ENCODE results near the gene PYGB.

PYGB gene

GRCh38 chr20:25248786-25249172, 894 bp downstream of the PYGB start:
- TF ChIP-seq, protein P1, sequence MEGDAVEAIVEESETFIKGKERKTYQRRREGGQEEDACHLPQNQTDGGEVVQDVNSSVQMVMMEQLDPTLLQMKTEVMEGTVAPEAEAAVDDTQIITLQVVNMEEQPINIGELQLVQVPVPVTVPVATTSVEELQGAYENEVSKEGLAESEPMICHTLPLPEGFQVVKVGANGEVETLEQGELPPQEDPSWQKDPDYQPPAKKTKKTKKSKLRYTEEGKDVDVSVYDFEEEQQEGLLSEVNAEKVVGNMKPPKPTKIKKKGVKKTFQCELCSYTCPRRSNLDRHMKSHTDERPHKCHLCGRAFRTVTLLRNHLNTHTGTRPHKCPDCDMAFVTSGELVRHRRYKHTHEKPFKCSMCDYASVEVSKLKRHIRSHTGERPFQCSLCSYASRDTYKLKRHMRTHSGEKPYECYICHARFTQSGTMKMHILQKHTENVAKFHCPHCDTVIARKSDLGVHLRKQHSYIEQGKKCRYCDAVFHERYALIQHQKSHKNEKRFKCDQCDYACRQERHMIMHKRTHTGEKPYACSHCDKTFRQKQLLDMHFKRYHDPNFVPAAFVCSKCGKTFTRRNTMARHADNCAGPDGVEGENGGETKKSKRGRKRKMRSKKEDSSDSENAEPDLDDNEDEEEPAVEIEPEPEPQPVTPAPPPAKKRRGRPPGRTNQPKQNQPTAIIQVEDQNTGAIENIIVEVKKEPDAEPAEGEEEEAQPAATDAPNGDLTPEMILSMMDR (conservative IDR thresholded peaks at IDR 0.05; ENCODE audit: low read depth), result no peak
- H3K27ac ChIP-seq, result peak overlapping the region; percentile 95
- CTCF ChIA-PET, result interaction anchor here (0.6 kb wide), 1 partner anchor 171 kb away, joined by 3 read pairs; no protein-coding TSS in a partner anchor
- DNase-seq (ENCODE audit: low spot score), result no peak
- POLR2A ChIA-PET (ENCODE audit: low non-redundant PET), result interaction anchor here (2.8 kb wide), 1 partner anchor 25 kb away, joined by 15 read pairs; no protein-coding TSS in a partner anchor

DNA sequence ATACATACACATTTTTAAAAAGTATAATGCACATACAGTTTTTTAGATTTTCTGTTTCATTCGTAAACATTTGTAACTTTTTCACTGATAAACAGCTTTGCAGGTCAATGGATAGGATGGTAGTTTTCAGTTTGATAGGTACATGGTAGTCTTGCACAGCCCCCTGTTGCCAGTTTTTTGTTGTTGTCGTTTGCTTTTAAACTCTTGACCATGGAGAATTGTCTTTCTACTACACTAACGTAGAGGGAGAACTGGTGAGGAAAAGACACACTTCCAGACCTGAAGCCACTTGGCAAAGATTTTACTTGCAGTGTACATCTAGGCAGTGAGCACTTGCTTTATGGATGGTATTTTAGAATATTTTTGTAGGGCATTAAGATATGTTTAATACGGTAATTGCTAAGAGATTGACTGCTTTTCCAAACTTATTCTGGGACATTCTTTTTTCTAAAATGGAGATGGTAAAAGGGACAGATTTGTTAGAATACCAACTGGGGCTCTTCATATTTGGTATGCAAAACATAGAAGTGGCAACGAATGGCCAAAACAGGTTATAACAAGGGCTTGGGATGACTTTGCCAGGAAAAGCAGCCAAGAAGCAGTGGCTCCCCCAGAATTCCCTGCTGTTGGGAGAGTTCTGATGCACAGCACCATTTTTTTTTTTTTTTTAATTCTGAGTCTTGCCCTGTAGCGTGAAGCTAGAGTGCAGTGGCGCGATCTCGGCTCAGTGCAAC, 1.5 kb downstream of the PYGB start:
- POLR2A ChIA-PET (ENCODE audit: low non-redundant PET), result interaction anchor here (2.8 kb wide), 1 partner anchor 26 kb away, joined by 15 read pairs; no protein-coding TSS in a partner anchor
- CTCF ChIA-PET, result interaction anchor here (0.6 kb wide), 2 partner anchors 18 to 171 kb away, joined by 3 read pairs; no protein-coding TSS in a partner anchor
- H3K27ac ChIP-seq, result peak overlapping the region; percentile 87
- peak; percentile 48 for DNase-seq (ENCODE audit: low spot score)
- TF ChIP-seq, protein P1 (conservative IDR thresholded peaks at IDR 0.05; ENCODE audit: low read depth), result no peak

DNA sequence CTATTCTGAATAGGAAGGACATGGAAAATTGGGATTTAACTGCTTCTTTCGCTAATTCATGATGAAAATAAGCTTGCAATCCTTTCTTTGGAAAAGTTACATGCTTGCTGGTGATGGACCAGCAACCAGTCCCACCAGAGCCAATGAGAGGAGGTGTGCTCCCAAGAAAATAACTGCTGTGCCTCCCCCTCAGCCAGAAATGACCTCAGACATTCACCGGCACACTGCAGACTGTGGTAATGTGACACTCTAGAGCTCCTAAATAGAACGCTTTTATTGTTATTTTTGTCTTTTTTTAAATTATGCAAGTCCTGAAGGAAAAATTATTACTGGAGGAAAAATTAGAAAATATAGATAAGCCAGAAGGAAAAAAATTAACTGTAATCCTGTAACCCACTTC, 2.6 kb downstream of the PYGB start:
- CTCF ChIA-PET, result interaction anchor here (0.5 to 0.8 kb wide), 3 partner anchors 24 to 154 kb away, joined by 3 to 5 read pairs (median 4); no protein-coding TSS in a partner anchor
- peak; percentile 48 for DNase-seq (ENCODE audit: low spot score)
- TF ChIP-seq, protein P1 (conservative IDR thresholded peaks at IDR 0.05; ENCODE audit: low read depth), result no peak
- POLR2A ChIA-PET (ENCODE audit: low non-redundant PET), result no interaction called here
- H3K27ac ChIP-seq, result peak overlapping the region; percentile 87; the same call in 1 of the 2 replicates

GRCh38 chr20:25251019-25251418, 3.1 kb downstream of the PYGB start:
- CTCF ChIA-PET, result interaction anchor here (0.6 kb wide), 1 partner anchor 24 kb away, joined by 4 read pairs; no protein-coding TSS in a partner anchor
- DNase-seq (ENCODE audit: low spot score), result no peak

DNA sequence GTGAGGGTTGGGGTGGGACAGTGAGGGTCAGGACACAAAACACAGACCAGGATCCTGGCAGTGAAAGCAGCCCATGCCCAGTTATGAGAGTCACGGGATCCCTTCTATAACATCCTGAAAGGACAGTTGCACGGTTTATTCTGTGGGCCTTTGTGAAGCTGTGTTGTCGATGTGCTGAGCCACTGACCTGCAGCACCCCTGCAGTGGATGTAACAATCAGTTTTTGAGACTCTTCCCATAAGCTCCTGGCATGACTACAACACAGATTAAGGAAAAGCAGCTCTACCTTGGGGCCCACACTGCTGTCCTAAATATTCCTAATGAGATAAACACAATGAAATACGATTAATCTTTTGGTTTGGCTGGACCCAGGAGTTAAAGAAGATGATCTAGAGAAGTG, 3.7 kb downstream of the PYGB start:
- TF ChIP-seq, protein P1 (conservative IDR thresholded peaks at IDR 0.05; ENCODE audit: low read depth), result no peak
- ChIA-PET CTCF (no interaction called here), POLR2A (ENCODE audit: low non-redundant PET) (no interaction called here)
- peak overlapping the region; percentile 27; the same call in 1 of the 2 replicates for H3K27ac ChIP-seq
- DNase-seq (ENCODE audit: low spot score), result no peak

More at GRCh38 chr20:25251019-25251418, 3.1 kb downstream of the PYGB start:
- TF ChIP-seq, protein P1 (conservative IDR thresholded peaks at IDR 0.05; ENCODE audit: low read depth), result no peak
- POLR2A ChIA-PET (ENCODE audit: low non-redundant PET), result no interaction called here
- peak overlapping the region; percentile 27; the same call in 1 of the 2 replicates for H3K27ac ChIP-seq

DNA sequence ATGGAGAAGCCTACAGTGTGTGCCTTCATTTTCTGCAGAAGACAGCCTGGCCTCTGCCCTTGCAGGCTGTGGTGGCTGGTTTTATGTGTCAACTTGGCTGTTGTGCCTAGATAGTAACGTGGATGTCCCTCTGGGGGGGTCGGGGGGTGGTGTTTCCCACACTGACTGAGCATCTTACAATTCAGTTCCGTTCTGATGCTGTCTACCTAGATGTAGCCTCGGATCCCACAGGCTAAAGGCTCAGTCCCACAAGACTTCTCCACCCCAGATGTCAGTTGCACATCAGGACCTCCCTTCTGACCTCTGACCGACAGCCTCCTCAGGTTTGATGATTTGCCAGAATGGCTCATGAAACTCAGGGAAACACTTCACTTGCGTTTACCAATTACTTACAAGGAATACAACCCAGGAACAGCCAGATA, 4.4 kb downstream of the PYGB start:
- DNase-seq (ENCODE audit: low spot score), result no peak
- TF ChIP-seq, protein P1 (conservative IDR thresholded peaks at IDR 0.05; ENCODE audit: low read depth), result no peak
- CTCF ChIA-PET, result no interaction called here
- H3K27ac ChIP-seq, result peak overlapping the region; percentile 29
- POLR2A ChIA-PET (ENCODE audit: low non-redundant PET), result no interaction called here
